H1 (cell line): ENCODE results near the gene FHIT.

Experiments used
- CBX8 ChIP-seq: fragments of 300-800, 300-1000 bp; sonication (generic); IDR thresholded peaks from 2 replicates; pipeline ENCODE4 v1.7.1; 2016; ENCODE audit warnings: low read depth, low read length, borderline replicate concordance
- CHD2 ChIP-seq: IDR thresholded peaks from 2 replicates; pipeline ENCODE4 v1.6.1; 2012; ENCODE audit warnings: low read length, improper control_type of control experiment
- EZH2 ChIP-seq: fragments of 200-600 bp; sonication (generic); IDR thresholded peaks from 2 replicates; pipeline ENCODE4 v1.7.1; 2012; ENCODE audit warnings: low read depth, mild to moderate bottlenecking, moderate library complexity, low read length, inconsistent platforms; ENCODE audit not compliant: severe bottlenecking
- RAD21 ChIP-seq, 2 experiments: IDR thresholded peaks in 1 of 2; conservative IDR thresholded peaks in 1 of 2; 2 replicates each; pipeline ENCODE4 v1.6.1; 2011; ENCODE audit warnings: low read depth in 2 of 2, low read length in 2 of 2, improper control_type of control experiment in 1 of 2, inconsistent platforms in 1 of 2, mild to moderate bottlenecking in 1 of 2, moderate library complexity in 1 of 2
- RFX5 ChIP-seq: IDR thresholded peaks from 2 replicates; pipeline ENCODE4 v1.6.1; 2011; ENCODE audit warnings: low read depth, low read length, improper control_type of control experiment, borderline replicate concordance
- TF ChIP-seq, protein P1 (sequence below), 3 experiments: IDR thresholded peaks; 1 replicate in 2 of 3; 2 replicates in 1 of 3; pipeline versions ENCODE4 v1.5.1 to v1.6.1; 2011; ENCODE audit warnings: low read length in 3 of 3, mild to moderate bottlenecking in 3 of 3, inconsistent platforms in 2 of 3, low read depth in 1 of 3, moderate library complexity in 1 of 3; ENCODE audit not compliant: insufficient read depth in 1 of 3; ENCODE audit errors: control extremely low read depth in 1 of 3
- TF ChIP-seq, protein P2 (sequence below): IDR thresholded peaks from 2 replicates; pipeline ENCODE4 v1.6.1; 2012; ENCODE audit warnings: inconsistent platforms

DNA sequence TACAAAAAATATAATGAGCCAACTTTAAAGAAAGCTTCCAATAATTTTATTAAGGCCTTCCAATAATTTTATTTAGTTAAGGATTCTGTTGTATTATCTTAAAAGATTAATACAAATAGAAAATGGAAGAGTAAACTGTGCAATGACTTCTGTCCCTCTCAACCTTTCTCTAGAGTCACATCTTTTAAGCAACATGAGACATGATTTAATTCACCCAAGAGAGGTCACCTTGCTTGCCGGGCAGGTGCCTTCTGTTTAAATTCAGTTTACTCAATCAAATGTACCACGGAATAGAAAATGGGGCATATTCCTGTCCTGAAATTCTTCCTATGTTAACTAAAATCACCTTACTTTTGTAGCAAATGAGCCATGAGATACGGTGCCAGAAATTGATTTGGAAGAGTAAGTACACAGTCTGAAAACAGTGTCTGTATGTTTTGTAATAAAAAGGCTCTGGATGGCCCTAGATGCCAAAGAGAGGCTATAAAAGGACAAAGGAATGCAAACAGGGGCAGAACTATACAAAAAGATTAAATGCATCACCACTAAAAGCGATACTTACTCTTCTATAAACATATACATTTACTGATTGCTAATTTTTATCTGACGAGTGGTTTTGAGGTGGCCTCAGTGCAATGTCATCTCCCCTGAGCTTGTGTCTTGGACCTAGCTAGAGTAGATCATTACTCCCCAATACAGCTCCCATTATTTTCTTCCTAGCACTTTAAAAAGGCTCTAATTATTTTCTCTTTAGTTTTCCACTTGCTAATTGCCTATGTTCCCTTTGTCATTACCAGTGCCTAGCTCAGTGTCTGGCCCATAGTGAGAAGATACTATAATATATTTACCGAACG is 134.0 kb downstream of the FHIT start:
- no peak for TF ChIP-seq EZH2
- TF ChIP-seq, protein P1, sequence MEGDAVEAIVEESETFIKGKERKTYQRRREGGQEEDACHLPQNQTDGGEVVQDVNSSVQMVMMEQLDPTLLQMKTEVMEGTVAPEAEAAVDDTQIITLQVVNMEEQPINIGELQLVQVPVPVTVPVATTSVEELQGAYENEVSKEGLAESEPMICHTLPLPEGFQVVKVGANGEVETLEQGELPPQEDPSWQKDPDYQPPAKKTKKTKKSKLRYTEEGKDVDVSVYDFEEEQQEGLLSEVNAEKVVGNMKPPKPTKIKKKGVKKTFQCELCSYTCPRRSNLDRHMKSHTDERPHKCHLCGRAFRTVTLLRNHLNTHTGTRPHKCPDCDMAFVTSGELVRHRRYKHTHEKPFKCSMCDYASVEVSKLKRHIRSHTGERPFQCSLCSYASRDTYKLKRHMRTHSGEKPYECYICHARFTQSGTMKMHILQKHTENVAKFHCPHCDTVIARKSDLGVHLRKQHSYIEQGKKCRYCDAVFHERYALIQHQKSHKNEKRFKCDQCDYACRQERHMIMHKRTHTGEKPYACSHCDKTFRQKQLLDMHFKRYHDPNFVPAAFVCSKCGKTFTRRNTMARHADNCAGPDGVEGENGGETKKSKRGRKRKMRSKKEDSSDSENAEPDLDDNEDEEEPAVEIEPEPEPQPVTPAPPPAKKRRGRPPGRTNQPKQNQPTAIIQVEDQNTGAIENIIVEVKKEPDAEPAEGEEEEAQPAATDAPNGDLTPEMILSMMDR (IDR thresholded peaks at IDR 0.05; ENCODE audit: control extremely low read depth in 1 of 3, insufficient read depth in 1 of 3, low read depth in 1 of 3, low read length in 3 of 3): no peak
- no peak for TF ChIP-seq CBX8
- no peak for TF ChIP-seq CHD2
- TF ChIP-seq, protein P2, sequence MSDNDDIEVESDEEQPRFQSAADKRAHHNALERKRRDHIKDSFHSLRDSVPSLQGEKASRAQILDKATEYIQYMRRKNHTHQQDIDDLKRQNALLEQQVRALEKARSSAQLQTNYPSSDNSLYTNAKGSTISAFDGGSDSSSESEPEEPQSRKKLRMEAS: no peak
- no peak for TF ChIP-seq RFX5
- no peak for TF ChIP-seq RAD21 (IDR thresholded peaks at IDR 0.05 in 1 of 2, conservative IDR thresholded peaks at IDR 0.05 in 1 of 2; ENCODE audit: low read depth in 2 of 2, low read length in 2 of 2)
